Measurements from ENCODE around the gene ZSWIM4. TPM values are rescaled to one million over a fixed set of nuclear protein-coding genes. Genes with fewer than 3 reads are reported as not detected.

The ZSWIM4 gene
- total and polyA plus RNA-seq, 2 of the 13 experiments (the other 11 are each of a cell fraction or from before 2014, with no cell fraction given), result 0.33 to 0.86 TPM

DNA sequence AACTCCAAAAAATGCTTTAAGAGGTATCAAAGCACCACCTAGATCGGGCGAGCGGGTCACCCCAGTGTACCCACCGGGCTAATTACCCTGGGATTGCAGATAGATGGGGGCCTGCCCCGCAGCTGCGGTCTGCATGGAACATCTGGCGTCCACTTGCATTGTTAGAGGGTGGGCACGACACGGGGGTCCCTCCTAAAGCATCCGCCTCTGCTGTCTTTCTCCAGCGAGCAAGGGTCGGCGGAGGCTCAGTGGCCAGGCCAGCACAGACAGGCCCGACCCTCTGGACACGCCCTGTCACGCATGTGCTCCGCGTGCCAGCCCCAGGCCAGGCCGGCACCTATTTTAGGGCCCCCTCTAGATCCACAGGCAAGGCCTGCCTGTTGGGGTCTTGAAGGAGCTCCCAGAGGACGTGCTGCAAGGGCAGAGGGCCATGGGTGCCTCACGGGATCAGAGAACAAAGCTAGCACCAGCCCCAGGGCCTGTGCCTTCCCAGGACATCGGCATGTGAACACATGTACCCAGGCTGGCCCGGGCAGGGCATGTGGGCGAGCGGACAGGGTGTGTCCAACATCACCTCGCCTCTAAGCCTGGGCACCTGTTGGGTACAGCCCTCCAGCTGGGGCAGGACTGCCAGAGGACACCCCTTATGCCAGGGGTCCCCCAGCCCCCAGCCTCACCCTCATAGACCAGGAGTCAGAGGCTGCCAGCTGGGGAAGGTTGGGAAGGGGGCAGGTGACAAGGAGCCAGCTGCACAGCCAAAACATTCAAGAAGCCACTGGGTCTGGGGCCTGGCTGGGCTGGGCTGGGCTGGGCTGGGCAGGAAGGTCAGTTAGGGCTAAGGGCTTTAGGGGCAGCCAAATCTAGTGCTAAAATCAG is 46.1 kb downstream of the ZSWIM4 start (continued):
- TF ChIP-seq, protein P1, sequence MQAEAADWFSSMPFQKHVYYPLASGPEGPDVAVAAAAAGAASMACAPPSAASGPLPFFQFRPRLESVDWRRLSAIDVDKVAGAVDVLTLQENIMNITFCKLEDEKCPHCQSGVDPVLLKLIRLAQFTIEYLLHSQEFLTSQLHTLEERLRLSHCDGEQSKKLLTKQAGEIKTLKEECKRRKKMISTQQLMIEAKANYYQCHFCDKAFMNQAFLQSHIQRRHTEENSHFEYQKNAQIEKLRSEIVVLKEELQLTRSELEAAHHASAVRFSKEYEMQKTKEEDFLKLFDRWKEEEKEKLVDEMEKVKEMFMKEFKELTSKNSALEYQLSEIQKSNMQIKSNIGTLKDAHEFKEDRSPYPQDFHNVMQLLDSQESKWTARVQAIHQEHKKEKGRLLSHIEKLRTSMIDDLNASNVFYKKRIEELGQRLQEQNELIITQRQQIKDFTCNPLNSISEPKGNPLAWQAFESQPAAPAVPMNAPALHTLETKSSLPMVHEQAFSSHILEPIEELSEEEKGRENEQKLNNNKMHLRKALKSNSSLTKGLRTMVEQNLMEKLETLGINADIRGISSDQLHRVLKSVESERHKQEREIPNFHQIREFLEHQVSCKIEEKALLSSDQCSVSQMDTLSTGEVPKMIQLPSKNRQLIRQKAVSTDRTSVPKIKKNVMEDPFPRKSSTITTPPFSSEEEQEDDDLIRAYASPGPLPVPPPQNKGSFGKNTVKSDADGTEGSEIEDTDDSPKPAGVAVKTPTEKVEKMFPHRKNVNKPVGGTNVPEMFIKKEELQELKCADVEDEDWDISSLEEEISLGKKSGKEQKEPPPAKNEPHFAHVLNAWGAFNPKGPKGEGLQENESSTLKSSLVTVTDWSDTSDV (CRISPR knock-in tag; IDR thresholded peaks at IDR 0.05), result peak; percentile 56; the same call in 1 of the 2 replicates
- TF ChIP-seq DNMT1 (CRISPR knock-in tag; IDR thresholded peaks at IDR 0.05) (peak; percentile 56; the same call in 1 of the 2 replicates), ZSCAN30 (CRISPR knock-in tag; IDR thresholded peaks at IDR 0.05) (no peak), MED8 (CRISPR knock-in tag; IDR thresholded peaks at IDR 0.05; ENCODE audit: insufficient replicate concordance) (peak; percentile 47)

GRCh38 chr19:13841962-13842290 is 46.7 kb downstream of the ZSWIM4 start:
- H4K20me1 ChIP-seq (ENCODE audit: insufficient read depth, low read length), result no peaks in the 10 kb centered on the region
- no peak for DNase-seq (ENCODE audit: low spot score)
- TF ChIP-seq ZNF724P (CRISPR knock-in tag; IDR thresholded peaks at IDR 0.05; ENCODE audit: borderline replicate concordance) (no peak), SP1 (IDR thresholded peaks at IDR 0.05) (no peak), SP1 (CRISPR knock-in tag; IDR thresholded peaks at IDR 0.05) (no peak), RERE (CRISPR knock-in tag; IDR thresholded peaks at IDR 0.05; ENCODE audit: low read depth) (no peak), ZNF781 (CRISPR knock-in tag; IDR thresholded peaks at IDR 0.05; ENCODE audit: borderline replicate concordance, not compliant biosample characterization) (no peak), SRY (CRISPR knock-in tag; IDR thresholded peaks at IDR 0.05) (no peak), CBX5 (CRISPR knock-in tag; IDR thresholded peaks at IDR 0.05; ENCODE audit: borderline replicate concordance) (no peak)
- TF ChIP-seq, protein P2, sequence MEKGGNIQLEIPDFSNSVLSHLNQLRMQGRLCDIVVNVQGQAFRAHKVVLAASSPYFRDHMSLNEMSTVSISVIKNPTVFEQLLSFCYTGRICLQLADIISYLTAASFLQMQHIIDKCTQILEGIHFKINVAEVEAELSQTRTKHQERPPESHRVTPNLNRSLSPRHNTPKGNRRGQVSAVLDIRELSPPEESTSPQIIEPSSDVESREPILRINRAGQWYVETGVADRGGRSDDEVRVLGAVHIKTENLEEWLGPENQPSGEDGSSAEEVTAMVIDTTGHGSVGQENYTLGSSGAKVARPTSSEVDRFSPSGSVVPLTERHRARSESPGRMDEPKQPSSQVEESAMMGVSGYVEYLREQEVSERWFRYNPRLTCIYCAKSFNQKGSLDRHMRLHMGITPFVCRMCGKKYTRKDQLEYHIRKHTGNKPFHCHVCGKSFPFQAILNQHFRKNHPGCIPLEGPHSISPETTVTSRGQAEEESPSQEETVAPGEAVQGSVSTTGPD (CRISPR knock-in tag; IDR thresholded peaks at IDR 0.05), result no peak

More at GRCh38 chr19:13841962-13842290, 46.7 kb downstream of the ZSWIM4 start:
- Histone ChIP-seq H3K4me1 (ENCODE audit: insufficient read depth, low read length) (peaks cover 75% of the 10 kb centered on the region), H3K36me3 (replicated peaks in 1 of 2; ENCODE audit: control insufficient read depth in 1 of 2, insufficient read depth in 2 of 2, low read length in 2 of 2) (no peaks in the 10 kb centered on the region), H3K27ac (ENCODE audit: extremely low read length, insufficient read depth, low read length) (peak overlapping the region; percentile 63), H3K4me3 (replicated peaks in 1 of 3; ENCODE audit: insufficient read depth in 1 of 3, low read depth in 2 of 3, low read length in 3 of 3) (peak overlapping the region; percentile 61 to 90 (median 85)), H3K9me3 (ENCODE audit: low read length) (no peaks in the 10 kb centered on the region), H2AFZ (ENCODE audit: low read length) (no peak overlapping the region), H3K9ac (ENCODE audit: insufficient read depth, low read depth, low read length) (peak overlapping the region; percentile 96), H3K27me3 (ENCODE audit: control insufficient read depth in 1 of 2, insufficient read depth in 2 of 2, low read length in 2 of 2) (no peaks in the 10 kb centered on the region), H3K4me2 (ENCODE audit: low read depth, low read length) (peak overlapping the region; percentile 92), H3K79me2 (ENCODE audit: insufficient read depth, low read length) (peaks cover 25% of the 10 kb centered on the region)
- CTCF ChIA-PET (ENCODE audit: low intra/inter-chr PET ratio, low total read pairs), result no interaction called here
- no peak for FAIRE-seq
- BruUV-seq (replicated peaks), result TSS peak; percentile 73
- in situ Hi-C loops (cut with HindIII; ENCODE audit: extremely low pct_ligation_motif_present, low pct_unique_long_range_greater_than_20kb), result no loop called here
- POLR2A ChIA-PET, result interaction anchor here (0.7 to 1.1 kb wide), 2 partner anchors 9 to 20 kb away, joined by 3 to 4 read pairs; no protein-coding TSS in a partner anchor
- intact Hi-C loops (cut with micrococcal nuclease; ENCODE audit: unreplicated experiment), result no loop called here
- no peak for ATAC-seq
- whole genome bisulfite sequencing (ENCODE audit: low lambda C conversion rate), result 8% methylated on average over 5 of the region's 11 CpGs
